Thoracic aorta (tissue), 2 donors: Measurements from ENCODE around the gene KRT16. TPM values are rescaled to one million over a fixed set of nuclear protein-coding genes. Genes with fewer than 3 reads are reported as not detected.
"Not testable (repeated sequence)": the region's sequence is repeated elsewhere in the genome, so short reads cannot be mapped to it uniquely, and the experiment has no call there.

ENCODE experiments used
- ATAC-seq: fragments of 150-250 bp; one replicate; pipeline ENCODE4 v1.8.0; 2017; ENCODE audit warnings: low read depth; ENCODE audit not compliant: insufficient number of reproducible peaks, low FRiP score
- DNase-seq: peaks from one replicate; pipeline ENCODE4 v3.0.0-alpha.2; 2020; ENCODE audit warnings: low spot score
- H3K27ac ChIP-seq, 2 donors: fragments of 200-600 bp; sonication (generic); 1 replicate in 1 of 2; 2 replicates in 1 of 2; pipeline ENCODE4 v1.5.1; 2016; ENCODE audit warnings: mild to moderate bottlenecking in 2 of 2, moderate library complexity in 2 of 2
- H3K27me3 ChIP-seq: fragments of 200-600 bp; sonication (generic); replicated peaks from 2 replicates; pipeline ENCODE4 v1.6.0; 2016; ENCODE audit warnings: mild to moderate bottlenecking; ENCODE audit not compliant: insufficient read depth
- H3K36me3 ChIP-seq: fragments of 200-600 bp; sonication (generic); one replicate; pipeline ENCODE4 v1.5.1; 2016
- H3K4me1 ChIP-seq, 2 donors: fragments of 200-600 bp; sonication (generic); 1 replicate in 1 of 2; 2 replicates in 1 of 2; pipeline versions ENCODE4 v1.5.1 to v1.6.0; 2016; ENCODE audit warnings: low read depth in 2 of 2, mild to moderate bottlenecking in 1 of 2; ENCODE audit not compliant: control insufficient read depth in 1 of 2
- H3K4me3 ChIP-seq: fragments of 200-600 bp; sonication (generic); 2 replicates; pipeline ENCODE4 v1.5.1; 2016; ENCODE audit warnings: mild to moderate bottlenecking
- H3K9me3 ChIP-seq: fragments of 200-600 bp; sonication (generic); 2 replicates; pipeline ENCODE4 v1.5.1; 2016
- total RNA-seq, 2 donors: library from RNA; depleted of rRNA; stranded (reverse); fragments of >200 nt; gene quantifications; one replicate each; pipeline versions ENCODE4 v1.1.0 to v1.2.3, GENCODE V29; 2016
- TF ChIP-seq, protein P1 (sequence below): fragments of 200-600 bp; sonication (generic); IDR thresholded peaks from one replicate; pipeline ENCODE4 v1.5.1; 2019; ENCODE audit warnings: antibody characterized with exemption

KRT16 gene
- total RNA-seq, 2 donors from 2014 or later, result 6.5 to 16.8 TPM

DNA sequence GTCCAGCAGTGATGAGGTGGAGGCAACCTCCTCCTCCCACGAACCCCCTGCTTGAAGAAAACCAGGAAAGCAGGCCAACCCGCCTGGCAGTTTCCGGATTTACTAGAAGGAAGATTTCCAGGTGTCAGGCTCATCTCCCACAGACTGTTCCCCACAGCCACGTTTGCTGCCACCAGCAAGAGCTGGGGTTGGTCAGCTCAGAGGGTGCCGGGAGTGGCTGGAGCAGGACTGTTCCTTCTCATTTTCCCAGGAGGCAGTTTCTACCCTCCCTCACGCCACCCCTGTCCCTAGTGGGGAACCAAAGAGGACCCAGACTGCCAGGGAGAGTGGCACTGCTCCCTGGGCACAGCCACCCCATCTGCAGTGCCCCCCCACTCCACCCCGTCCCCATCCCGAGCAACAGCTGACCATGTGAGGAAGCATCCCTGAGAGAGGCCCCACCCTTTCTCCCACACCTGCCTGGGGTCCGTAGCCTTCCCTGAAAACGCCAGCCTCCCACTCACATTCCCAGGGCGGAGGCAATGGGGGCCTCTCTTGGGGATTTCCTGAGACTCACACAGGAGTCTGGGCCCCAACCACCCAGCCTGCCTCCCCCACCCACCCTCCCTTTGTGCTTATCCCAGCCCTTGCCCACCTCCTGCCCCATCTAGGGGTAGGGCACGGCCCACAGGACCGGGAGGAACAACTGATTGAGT lies 5.9 kb upstream of the KRT16 start:
- Histone ChIP-seq H3K36me3 (no peaks in the 10 kb centered on the region), H3K9me3 (no peaks in the 10 kb centered on the region), H3K27me3 (no peaks in the 10 kb centered on the region), H3K4me1 (peaks cover 0 to 12% of the 10 kb centered on the region in 2 donors), H3K4me3 (no peak overlapping the region), H3K27ac (no peak overlapping the region)
- DNase-seq (no peak), ATAC-seq (no peak)
- TF ChIP-seq, protein P1, sequence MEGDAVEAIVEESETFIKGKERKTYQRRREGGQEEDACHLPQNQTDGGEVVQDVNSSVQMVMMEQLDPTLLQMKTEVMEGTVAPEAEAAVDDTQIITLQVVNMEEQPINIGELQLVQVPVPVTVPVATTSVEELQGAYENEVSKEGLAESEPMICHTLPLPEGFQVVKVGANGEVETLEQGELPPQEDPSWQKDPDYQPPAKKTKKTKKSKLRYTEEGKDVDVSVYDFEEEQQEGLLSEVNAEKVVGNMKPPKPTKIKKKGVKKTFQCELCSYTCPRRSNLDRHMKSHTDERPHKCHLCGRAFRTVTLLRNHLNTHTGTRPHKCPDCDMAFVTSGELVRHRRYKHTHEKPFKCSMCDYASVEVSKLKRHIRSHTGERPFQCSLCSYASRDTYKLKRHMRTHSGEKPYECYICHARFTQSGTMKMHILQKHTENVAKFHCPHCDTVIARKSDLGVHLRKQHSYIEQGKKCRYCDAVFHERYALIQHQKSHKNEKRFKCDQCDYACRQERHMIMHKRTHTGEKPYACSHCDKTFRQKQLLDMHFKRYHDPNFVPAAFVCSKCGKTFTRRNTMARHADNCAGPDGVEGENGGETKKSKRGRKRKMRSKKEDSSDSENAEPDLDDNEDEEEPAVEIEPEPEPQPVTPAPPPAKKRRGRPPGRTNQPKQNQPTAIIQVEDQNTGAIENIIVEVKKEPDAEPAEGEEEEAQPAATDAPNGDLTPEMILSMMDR, result no peak

DNA sequence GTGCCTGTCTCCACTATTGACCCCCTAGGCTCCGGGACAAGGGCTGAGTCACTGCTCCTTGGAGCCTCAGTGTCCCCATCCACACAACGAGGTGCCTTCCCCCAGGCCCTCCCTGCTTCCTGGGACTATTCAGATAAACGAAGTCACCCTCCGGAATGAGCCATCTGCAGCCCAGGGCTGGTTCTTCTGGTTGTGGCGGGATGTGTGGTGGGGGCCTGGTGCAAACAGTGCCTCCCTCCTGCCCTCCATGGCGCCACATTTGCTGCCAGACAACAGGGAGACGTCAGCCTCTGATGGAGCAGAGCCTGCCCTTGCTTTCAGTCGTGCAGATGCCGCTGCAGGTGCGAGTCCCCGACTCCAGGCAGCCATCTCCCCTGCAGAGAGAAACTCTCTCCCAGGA lies 5.1 kb upstream of the KRT16 start:
- DNase-seq (no peak), ATAC-seq (no peak)
- Histone ChIP-seq H3K36me3 (no peaks in the 10 kb centered on the region), H3K4me3 (no peak overlapping the region), H3K27ac (no peak overlapping the region), H3K9me3 (no peaks in the 10 kb centered on the region), H3K27me3 (no peaks in the 10 kb centered on the region), H3K4me1 (peaks cover 0 to 7% of the 10 kb centered on the region in 2 donors)
- TF ChIP-seq, protein P1, result no peak

GRCh38 chr17:41617136-41617535 lies 4.6 kb upstream of the KRT16 start:
- ATAC-seq, result no peak
- no peak for DNase-seq

GRCh38 chr17:41616486-41616885 lies 3.9 kb upstream of the KRT16 start:
- not testable (repeated sequence) for H3K36me3 ChIP-seq, H3K4me1 ChIP-seq, H3K9me3 ChIP-seq, DNase-seq, ATAC-seq, H3K27ac ChIP-seq, H3K27me3 ChIP-seq, H3K4me3 ChIP-seq

More at GRCh38 chr17:41617136-41617535, 4.6 kb upstream of the KRT16 start:
- no peak overlapping the region for H3K4me3 ChIP-seq
- H3K9me3 ChIP-seq, result no peaks in the 10 kb centered on the region
- TF ChIP-seq, protein P1, result no peak
- no peaks in the 10 kb centered on the region for H3K27me3 ChIP-seq
- H3K4me1 ChIP-seq, result peaks cover 0 to 7% of the 10 kb centered on the region in 2 donors
- no peak overlapping the region for H3K27ac ChIP-seq
- no peaks in the 10 kb centered on the region for H3K36me3 ChIP-seq

- ATAC-seq (no peak), DNase-seq (no peak)
- Histone ChIP-seq H3K27me3 (no peaks in the 10 kb centered on the region), H3K9me3 (no peaks in the 10 kb centered on the region), H3K36me3 (no peaks in the 10 kb centered on the region), H3K4me3 (no peak overlapping the region), H3K4me1 (peaks cover 0 to under 1% of the 10 kb centered on the region in 2 donors), H3K27ac (no peak overlapping the region)
- TF ChIP-seq, protein P1, result no peak
These were observed 2.9 kb upstream of the KRT16 start for GRCh38 chr17:41615454-41615853.

DNA sequence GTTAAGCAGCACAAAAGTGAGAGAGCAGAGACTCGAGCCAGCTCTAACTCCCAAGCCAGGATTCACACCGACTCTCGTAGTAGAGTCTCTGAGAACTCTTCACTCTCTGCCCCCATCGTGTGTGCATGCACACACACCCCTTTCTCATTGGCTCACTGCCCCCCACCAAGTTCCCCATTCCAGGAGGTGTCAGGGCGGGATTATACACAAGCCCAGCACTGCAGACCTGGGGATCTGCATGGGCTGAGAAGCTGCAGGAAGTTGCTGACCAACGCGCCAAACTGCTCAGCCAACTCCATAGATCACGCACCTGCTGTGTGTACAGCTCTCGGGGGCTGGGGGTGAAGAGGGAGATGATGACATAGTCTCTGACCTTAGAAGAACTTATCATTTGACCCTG lies 2.2 kb upstream of the KRT16 start:
- not testable (repeated sequence) for DNase-seq

More for the DNA sequence above, 2.2 kb upstream of the KRT16 start:
- not testable (repeated sequence) for H3K4me1 ChIP-seq, H3K4me3 ChIP-seq, H3K27ac ChIP-seq, H3K9me3 ChIP-seq, H3K27me3 ChIP-seq, H3K36me3 ChIP-seq, ATAC-seq
